GM18505 (cell line): ENCODE results near the gene AGER.
"Not testable (repeated sequence)": the region's sequence is repeated elsewhere in the genome, so short reads cannot be mapped to it uniquely, and the experiment has no call there.

Source experiments
- ATAC-seq: cut with Tn5 transposase; IDR thresholded peaks from one replicate; pipeline ENCODE4 v1.9.1; 2021; ENCODE audit not compliant: unreplicated experiment
- POLR2A ChIP-seq: IDR thresholded peaks from 4 replicates; pipeline ENCODE4 v1.6.1; 2011; ENCODE audit warnings: borderline replicate concordance; ENCODE audit not compliant: insufficient read depth, insufficient read length; ENCODE audit errors: extremely low read depth

AGER gene

GRCh38 chr6:32194388-32194787 lies 10.3 kb upstream of the AGER start:
- no peak for ATAC-seq
- TF ChIP-seq POLR2A: no peak

- not testable (repeated sequence) for ATAC-seq
Measured at GRCh38 chr6:32193096-32193495, 9.0 kb upstream of the AGER start.

- no peak for ATAC-seq
- TF ChIP-seq POLR2A: peak; percentile 72
Measured at GRCh38 chr6:32192608-32193039, 8.6 kb upstream of the AGER start, which contains the start of gene GPSM3. GPSM3 (minus strand) TSS chr6:32192643; CDS start chr6:32192513, 130 bp downstream.

GRCh38 chr6:32191696-32192607 lies 7.9 kb upstream of the AGER start:
- TF ChIP-seq POLR2A: peak; percentile 41
- ATAC-seq: no peak

GRCh38 chr6:32190911-32191677 lies 7.0 kb upstream of the AGER start:
- no peak for TF ChIP-seq POLR2A
- ATAC-seq: no peak

- TF ChIP-seq POLR2A: peak; percentile 84
- peak; percentile 59 for ATAC-seq
Measured at GRCh38 chr6:32190054-32190851, 6.2 kb upstream of the AGER start, which contains the start of gene PBX2. PBX2 (minus strand) TSS chr6:32190202; CDS start chr6:32189915, 287 bp downstream.

GRCh38 chr6:32189742-32190053 lies 5.6 kb upstream of the AGER start:
- ATAC-seq: no peak
- no peak for TF ChIP-seq POLR2A

GRCh38 chr6:32189069-32189741 lies 5.2 kb upstream of the AGER start:
- no peak for TF ChIP-seq POLR2A
- ATAC-seq: no peak

GRCh38 chr6:32188381-32189068 lies 4.5 kb upstream of the AGER start:
- TF ChIP-seq POLR2A: no peak
- no peak for ATAC-seq

- not testable (repeated sequence) for ATAC-seq
Measured at GRCh38 chr6:32187725-32188380, 3.8 kb upstream of the AGER start.

- ATAC-seq: no peak
- no peak for TF ChIP-seq POLR2A
Measured at GRCh38 chr6:32187009-32187709, 3.1 kb upstream of the AGER start.

GRCh38 chr6:32186151-32186840 lies 2.2 kb upstream of the AGER start:
- ATAC-seq: not testable (repeated sequence)

- ATAC-seq: not testable (repeated sequence)
Measured at GRCh38 chr6:32185681-32186131, 1.7 kb upstream of the AGER start.
